ENCODE results near the gene TIMM22.
"Not testable (repeated sequence)": the region's sequence is repeated elsewhere in the genome, so short reads cannot be mapped to it uniquely, and the experiment has no call there.

DNA sequence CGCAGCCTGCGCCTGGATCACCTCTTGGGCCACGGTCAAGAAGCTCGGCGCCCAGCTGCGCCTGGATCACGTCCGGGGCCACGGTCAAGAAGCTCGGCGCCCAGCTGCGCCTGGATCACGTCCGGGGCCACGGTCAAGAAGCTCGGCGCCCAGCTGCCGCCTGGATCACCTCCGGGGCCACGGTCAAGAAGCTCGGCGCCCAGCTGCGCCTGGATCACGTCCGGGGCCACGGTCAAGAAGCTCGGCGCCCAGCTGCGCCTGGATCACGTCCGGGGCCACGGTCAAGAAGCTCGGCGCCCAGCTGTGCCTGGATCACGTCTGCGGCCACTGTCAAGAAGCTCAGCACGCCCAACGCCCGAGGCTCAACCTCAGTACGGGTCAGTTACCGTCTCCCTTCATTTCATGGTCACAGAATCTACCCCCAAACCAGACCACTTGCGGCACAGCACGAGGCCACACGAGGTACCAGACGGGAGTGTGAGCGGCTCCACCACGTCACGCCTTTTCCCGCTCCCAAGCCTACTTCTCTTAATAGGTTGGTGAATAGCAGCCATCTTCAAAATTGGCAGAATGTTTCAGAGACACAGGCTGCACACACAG is 51.7 kb downstream of the TIMM22 start:
- TF ChIP-seq EP300, CTCF, POLR2A (IDR thresholded peaks at IDR 0.05): not testable (repeated sequence)

Data from upper lobe of left lung (tissue), 4 donors.